GM10248 (cell line): ENCODE measurements around the gene DNMT3A.

Source experiments
- CTCF ChIA-PET: fragments of 300-600 bp; sonication (Branson Sonifier 250); formaldehyde crosslinking; extraction: SDS; loops from one replicate; lab custom pipeline; 2021; ENCODE audit warnings: antibody characterized with exemption; lab: Yijun Ruan, JAX
- POLR2A ChIA-PET: fragments of 350-650 bp; sonication (Branson Sonifier 250); formaldehyde crosslinking; extraction: SDS; loops from one replicate; lab custom pipeline; 2020; ENCODE audit warnings: antibody characterized with exemption; lab: Yijun Ruan, JAX
- DNase-seq: peaks from one replicate; pipeline ENCODE4 v3.0.0; 2012; ENCODE audit errors: extremely low spot score
- TF ChIP-seq, protein P1 (sequence below): IDR thresholded peaks from 2 replicates; pipeline ENCODE4 v1.5.1; 2012; ENCODE audit warnings: mild to moderate bottlenecking, low read depth; ENCODE audit errors: extremely low read depth, missing control alignments, control extremely low read depth

Gene DNMT3A

DNA sequence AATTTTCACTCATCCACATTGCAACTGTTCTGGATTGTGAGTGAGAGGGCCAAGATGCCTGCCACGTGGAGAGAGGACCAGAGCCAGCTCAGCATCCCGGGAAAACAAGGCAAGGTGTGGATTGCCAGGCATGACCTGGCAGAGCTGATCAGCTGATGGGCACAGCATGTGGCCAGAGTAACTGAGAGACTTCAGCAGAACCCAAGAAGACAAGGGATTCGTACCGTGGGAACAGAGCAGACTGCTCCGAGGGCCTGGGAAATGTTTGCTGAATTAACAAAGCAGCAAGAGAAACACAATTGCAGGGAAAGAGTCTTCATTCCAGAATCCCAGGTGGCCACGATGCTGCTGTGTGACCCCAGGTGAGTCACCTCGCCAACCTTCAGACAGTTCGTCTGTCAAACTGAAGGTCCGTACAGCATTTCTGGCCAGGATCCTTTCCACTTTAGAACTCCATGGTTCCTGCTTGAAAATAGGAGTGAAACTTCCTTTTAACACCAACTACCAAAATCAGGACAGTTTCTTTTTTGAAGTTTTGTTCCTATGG is 147.1 kb downstream of the DNMT3A start:
- CTCF ChIA-PET = interaction anchor here (1.0 to 4.6 kb wide), 5 partner anchors 14 to 785 kb away, joined by 3 to 69 read pairs (median 16); no protein-coding TSS in a partner anchor
- no peak for DNase-seq
- POLR2A ChIA-PET = no interaction called here
- TF ChIP-seq, protein P1, sequence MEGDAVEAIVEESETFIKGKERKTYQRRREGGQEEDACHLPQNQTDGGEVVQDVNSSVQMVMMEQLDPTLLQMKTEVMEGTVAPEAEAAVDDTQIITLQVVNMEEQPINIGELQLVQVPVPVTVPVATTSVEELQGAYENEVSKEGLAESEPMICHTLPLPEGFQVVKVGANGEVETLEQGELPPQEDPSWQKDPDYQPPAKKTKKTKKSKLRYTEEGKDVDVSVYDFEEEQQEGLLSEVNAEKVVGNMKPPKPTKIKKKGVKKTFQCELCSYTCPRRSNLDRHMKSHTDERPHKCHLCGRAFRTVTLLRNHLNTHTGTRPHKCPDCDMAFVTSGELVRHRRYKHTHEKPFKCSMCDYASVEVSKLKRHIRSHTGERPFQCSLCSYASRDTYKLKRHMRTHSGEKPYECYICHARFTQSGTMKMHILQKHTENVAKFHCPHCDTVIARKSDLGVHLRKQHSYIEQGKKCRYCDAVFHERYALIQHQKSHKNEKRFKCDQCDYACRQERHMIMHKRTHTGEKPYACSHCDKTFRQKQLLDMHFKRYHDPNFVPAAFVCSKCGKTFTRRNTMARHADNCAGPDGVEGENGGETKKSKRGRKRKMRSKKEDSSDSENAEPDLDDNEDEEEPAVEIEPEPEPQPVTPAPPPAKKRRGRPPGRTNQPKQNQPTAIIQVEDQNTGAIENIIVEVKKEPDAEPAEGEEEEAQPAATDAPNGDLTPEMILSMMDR = no peak

DNA sequence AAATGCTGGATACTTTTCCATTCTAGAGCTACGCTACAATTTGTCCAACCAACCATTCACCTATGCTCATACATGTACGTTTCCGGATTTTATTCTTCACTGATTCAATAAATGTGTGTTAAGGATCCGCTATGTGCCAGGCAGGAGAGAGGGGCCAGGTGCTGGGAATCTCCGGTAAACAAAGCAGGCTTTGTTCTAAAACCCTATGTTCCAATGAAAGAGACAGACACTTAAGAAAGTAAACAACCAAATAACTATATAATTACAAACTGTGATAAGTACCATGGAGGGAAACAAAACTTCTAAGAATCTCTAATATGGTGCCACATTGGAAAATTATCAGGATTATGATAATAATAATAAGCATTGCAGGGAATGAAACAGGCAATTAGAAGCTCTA is 151.2 kb downstream of the DNMT3A start:
- CTCF ChIA-PET = interaction anchor here (1.0 to 1.1 kb wide), 2 partner anchors 10 to 25 kb away, joined by 3 read pairs; no protein-coding TSS in a partner anchor
- POLR2A ChIA-PET = interaction anchor here (0.6 kb wide), 1 partner anchor 37 kb away, joined by 3 read pairs; no protein-coding TSS in a partner anchor

DNA sequence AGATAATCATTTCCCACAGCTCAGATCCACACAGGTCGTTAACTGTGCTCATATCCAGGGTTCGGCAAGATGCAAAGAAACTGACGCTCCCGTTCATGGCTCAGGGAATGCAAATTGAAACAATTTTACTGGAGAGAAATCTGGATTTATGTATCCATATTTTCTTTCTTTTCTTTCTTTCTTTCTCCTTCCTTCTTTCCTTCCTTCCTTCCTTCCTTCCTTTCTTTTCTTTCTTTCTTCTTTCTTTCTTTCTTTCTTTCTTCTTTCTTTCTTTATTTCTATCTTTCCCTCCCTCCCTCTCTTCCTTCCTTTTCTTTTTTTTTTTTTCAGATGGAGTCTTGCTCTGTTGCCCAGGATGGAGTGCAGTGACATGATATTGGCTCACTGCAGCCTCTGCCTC is 153.3 kb downstream of the DNMT3A start:
- no peak for DNase-seq
- POLR2A ChIA-PET = interaction anchor here (0.6 kb wide), 1 partner anchor 33 kb away, joined by 3 read pairs; no protein-coding TSS in a partner anchor
- CTCF ChIA-PET = interaction anchor here (1.2 to 2.0 kb wide), 4 partner anchors 7 to 40 kb away, joined by 3 to 7 read pairs (median 5); no protein-coding TSS in a partner anchor
- TF ChIP-seq, protein P1 = no peak

More for the DNA sequence above, 151.2 kb downstream of the DNMT3A start:
- TF ChIP-seq, protein P1 = no peak
- DNase-seq = no peak

GRCh38 chr2:25187729-25188350 is 153.9 kb downstream of the DNMT3A start:
- ChIA-PET POLR2A (interaction anchor here (0.6 kb wide), 1 partner anchor 32 kb away, joined by 3 read pairs; no protein-coding TSS in a partner anchor), CTCF (interaction anchor here (1.2 to 2.0 kb wide), 4 partner anchors 8 to 41 kb away, joined by 3 to 7 read pairs (median 5); no protein-coding TSS in a partner anchor)
- DNase-seq = no peak
- TF ChIP-seq, protein P1 = no peak

DNA sequence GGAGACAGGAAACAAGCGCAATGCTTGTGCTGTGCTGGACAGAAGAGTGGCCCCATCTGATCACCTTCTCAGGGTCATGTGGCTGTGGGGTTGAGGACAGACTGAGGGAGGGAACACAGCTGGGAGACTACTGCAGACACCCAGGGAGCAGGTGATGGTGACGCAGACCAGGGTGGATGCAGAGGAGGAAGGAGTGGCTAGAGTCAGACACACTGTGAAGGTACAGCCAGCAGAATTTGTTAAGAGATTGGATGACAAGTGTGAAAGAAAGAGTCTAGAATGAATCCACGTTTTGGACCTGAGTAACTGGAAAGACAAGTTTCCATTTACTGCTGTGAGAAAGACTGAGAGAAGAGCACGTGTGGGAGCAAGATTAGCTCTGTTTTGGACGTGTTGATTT is 157.5 kb downstream of the DNMT3A start:
- TF ChIP-seq, protein P1 = no peak
- ChIA-PET CTCF (no interaction called here), POLR2A (no interaction called here)
- DNase-seq = no peak

DNA sequence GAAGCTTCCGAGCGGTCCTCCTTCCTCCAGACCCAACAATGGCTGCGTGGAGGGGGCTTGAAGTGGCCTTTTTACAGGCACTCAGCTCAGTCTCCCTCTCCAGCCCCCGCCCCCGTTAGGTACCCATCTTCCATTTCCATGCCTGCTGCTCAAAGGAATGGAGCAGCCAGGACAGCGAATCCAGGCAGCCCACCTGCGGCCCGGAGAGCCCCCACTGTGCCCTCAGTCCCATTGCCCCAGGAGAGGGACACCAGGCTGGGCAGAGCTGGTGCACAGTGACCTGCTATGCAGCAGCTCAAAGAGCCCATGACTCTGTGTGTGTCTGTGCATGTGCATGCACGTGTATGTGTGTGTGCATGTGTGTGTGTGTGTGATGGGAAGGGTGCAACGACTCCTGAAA is 162.7 kb downstream of the DNMT3A start:
- CTCF ChIA-PET = no interaction called here
- TF ChIP-seq, protein P1 = no peak
- DNase-seq = no peak
- POLR2A ChIA-PET = no interaction called here
